CD8-positive, alpha-beta memory T cell (primary cell): ENCODE results near the gene PNPLA1. TPM values are rescaled to one million over a fixed set of nuclear protein-coding genes. Genes with fewer than 3 reads are reported as not detected.
"Not testable (repeated sequence)": the region's sequence is repeated elsewhere in the genome, so short reads cannot be mapped to it uniquely, and the experiment has no call there.

Experiments
- CTCF ChIA-PET: fragments of 350-600 bp; sonication (Branson Sonifier 250); formaldehyde crosslinking; loops from one replicate; lab custom pipeline; 2021; ENCODE audit warnings: antibody characterized with exemption; lab: Charles Lee
- POLR2A ChIA-PET: fragments of 350-600 bp; sonication (Branson Sonifier 250); formaldehyde crosslinking; loops from one replicate; lab custom pipeline; 2021; ENCODE audit warnings: antibody characterized with exemption; lab: Charles Lee
- DNase-seq, 5 donors: peaks; one replicate each; pipeline versions ENCODE4 v3.0.0 to v3.0.0-alpha.2; 2020 to 2022; ENCODE audit warnings: mixed read lengths in 1 of 5
- H3K27ac ChIP-seq: one replicate; pipeline ENCODE4 v1.7.0; 2013; ENCODE audit warnings: low read depth, mild to moderate bottlenecking, low read length, moderate library complexity
- H3K27me3 ChIP-seq: 2 replicates; pipeline ENCODE4 v1.7.0; 2013; ENCODE audit warnings: low read length, mild to moderate bottlenecking; ENCODE audit not compliant: insufficient read depth, poor library complexity, severe bottlenecking
- H3K36me3 ChIP-seq: 2 replicates; pipeline ENCODE4 v1.7.0; 2013; ENCODE audit warnings: mild to moderate bottlenecking, low read length, moderate library complexity; ENCODE audit not compliant: insufficient read depth
- H3K4me1 ChIP-seq: 2 replicates; pipeline ENCODE4 v1.7.0; 2013; ENCODE audit warnings: mild to moderate bottlenecking, low read length, moderate library complexity; ENCODE audit not compliant: insufficient read depth
- H3K4me3 ChIP-seq: 2 replicates; pipeline ENCODE4 v1.7.0; 2013; ENCODE audit warnings: mild to moderate bottlenecking, low read length
- H3K9me3 ChIP-seq: 2 replicates; pipeline ENCODE4 v1.7.0; 2013; ENCODE audit warnings: mild to moderate bottlenecking, low read length
- H3K27ac Mint-ChIP-seq, 8 donors: one replicate each; pipeline ENCODE4 v1.8.0; 2020 to 2021; ENCODE audit warnings: mixed read lengths in 8 of 8, mild to moderate bottlenecking in 6 of 8, inconsistent platforms in 3 of 8, moderate library complexity in 3 of 8
- H3K27me3 Mint-ChIP-seq, 2 donors: one replicate each; pipeline ENCODE4 v1.8.0; 2020 to 2021; ENCODE audit warnings: mixed read lengths in 2 of 2, mild to moderate bottlenecking in 1 of 2, moderate library complexity in 1 of 2
- H3K36me3 Mint-ChIP-seq, 3 donors: one replicate each; pipeline ENCODE4 v1.8.0; 2020 to 2021; ENCODE audit warnings: mixed read lengths in 3 of 3, inconsistent platforms in 1 of 3, mild to moderate bottlenecking in 1 of 3
- H3K4me1 Mint-ChIP-seq, 3 donors: one replicate each; pipeline ENCODE4 v1.8.0; 2020 to 2021; ENCODE audit warnings: mixed read lengths in 3 of 3, inconsistent platforms in 1 of 3, mild to moderate bottlenecking in 1 of 3
- H3K4me3 Mint-ChIP-seq, 7 donors: one replicate each; pipeline ENCODE4 v1.8.0; 2020 to 2021; ENCODE audit warnings: mixed read lengths in 7 of 7, mild to moderate bottlenecking in 6 of 7, moderate library complexity in 4 of 7, inconsistent platforms in 2 of 7
- H3K9me3 Mint-ChIP-seq, 5 donors: one replicate each; pipeline ENCODE4 v1.8.0; 2020 to 2022; ENCODE audit warnings: mixed read lengths in 5 of 5, mild to moderate bottlenecking in 3 of 5, moderate library complexity in 2 of 5, inconsistent platforms in 1 of 5
- polyA plus RNA-seq: library from polyadenylated mRNA; unstranded; fragments of 300-500 nt; fragmentation: Illumina TruSeq; gene quantifications from one replicate; pipeline ENCODE4 v1.2.3, GENCODE V29; 2021
- total RNA-seq, 2 experiments: library from RNA; stranded (reverse); gene quantifications; one replicate each; pipeline ENCODE4 v1.2.3, GENCODE V29; 2021

PNPLA1 gene
- total and polyA plus RNA-seq, 3 experiments from 2014 or later = not detected

GRCh38 chr6:36334832-36335459, 65.1 kb downstream of the PNPLA1 start:
- Histone ChIP-seq H3K4me1 (peaks cover 4% of the 10 kb centered on the region), H3K36me3 (no peaks in the 10 kb centered on the region), H3K27ac (no peak overlapping the region), H3K9me3 (no peaks in the 10 kb centered on the region), H3K4me3 (no peak overlapping the region), H3K27me3 (peaks cover 19% of the 10 kb centered on the region)
- ChIA-PET POLR2A (no interaction called here), CTCF (no interaction called here)
- Mint-ChIP-seq H3K36me3 (no peaks in the 10 kb centered on the region), H3K4me1 (peaks cover 4 to 15% (median 11%) of the 10 kb centered on the region in 3 donors), H3K27me3 (peaks cover 23 to 55% of the 10 kb centered on the region in 2 donors), H3K27ac (no peak overlapping the region), H3K4me3 (no peak overlapping the region), H3K9me3 (no peaks in the 10 kb centered on the region)
- no peak for DNase-seq

- ChIA-PET POLR2A (no interaction called here), CTCF (no interaction called here)
- no peaks in the 10 kb centered on the region for H3K9me3 ChIP-seq
- no peaks in the 10 kb centered on the region for H3K36me3 ChIP-seq
- H3K36me3 Mint-ChIP-seq = no peaks in the 10 kb centered on the region
- H3K4me3 ChIP-seq = no peak overlapping the region
- DNase-seq = no peak
- H3K4me1 ChIP-seq = peaks cover 5% of the 10 kb centered on the region
- H3K27ac ChIP-seq = no peak overlapping the region
- no peak overlapping the region for H3K27ac Mint-ChIP-seq
- H3K9me3 Mint-ChIP-seq = no peaks in the 10 kb centered on the region
- H3K4me3 Mint-ChIP-seq = no peak overlapping the region
- H3K27me3 Mint-ChIP-seq = peaks cover 26 to 61% of the 10 kb centered on the region in 2 donors
- peaks cover 5 to 16% (median 16%) of the 10 kb centered on the region in 3 donors for H3K4me1 Mint-ChIP-seq
- peaks cover 20% of the 10 kb centered on the region for H3K27me3 ChIP-seq
Measured at GRCh38 chr6:36335465-36336207, 65.8 kb downstream of the PNPLA1 start.

GRCh38 chr6:36336208-36336710, 66.4 kb downstream of the PNPLA1 start:
- ChIA-PET CTCF (interaction anchor here (1.7 kb wide), 1 partner anchor 25 kb away, joined by 9 read pairs; no protein-coding TSS in a partner anchor), POLR2A (no interaction called here)
- H3K27me3 Mint-ChIP-seq = peaks cover 30 to 65% of the 10 kb centered on the region in 2 donors

GRCh38 chr6:36336779-36337241, 67.0 kb downstream of the PNPLA1 start, which contains the start of gene BNIP5:
Gene BNIP5, minus strand, starts transcription at chr6:36336888. Its CDS starts 6,198 bp downstream, at chr6:36330690.
- H3K27ac Mint-ChIP-seq = peak within 1 kb of the TSS in 4 of 8 donors; percentile 7 to 67 (median 46)
- POLR2A ChIA-PET = no interaction called here

More at GRCh38 chr6:36336208-36336710, 66.4 kb downstream of the PNPLA1 start:
- Mint-ChIP-seq H3K27ac (no peak overlapping the region), H3K4me1 (peaks cover 8 to 21% (median 20%) of the 10 kb centered on the region in 3 donors), H3K4me3 (no peak overlapping the region), H3K9me3 (peaks cover 0 to 1% (median 0%) of the 10 kb centered on the region in 5 donors), H3K36me3 (no peaks in the 10 kb centered on the region)
- DNase-seq = no peak
- Histone ChIP-seq H3K27ac (no peak overlapping the region), H3K4me3 (no peak overlapping the region), H3K36me3 (no peaks in the 10 kb centered on the region), H3K4me1 (peaks cover 12% of the 10 kb centered on the region), H3K27me3 (peaks cover 23% of the 10 kb centered on the region), H3K9me3 (no peaks in the 10 kb centered on the region)

GRCh38 chr6:36337814-36338213, 68.0 kb downstream of the PNPLA1 start:
- no peak overlapping the region for H3K4me3 Mint-ChIP-seq
- POLR2A ChIA-PET = no interaction called here
- Histone ChIP-seq H3K9me3 (no peaks in the 10 kb centered on the region), H3K4me3 (no peak overlapping the region), H3K4me1 (peaks cover 12% of the 10 kb centered on the region), H3K27ac (no peak overlapping the region), H3K27me3 (peaks cover 20% of the 10 kb centered on the region), H3K36me3 (no peaks in the 10 kb centered on the region)
- no peak for DNase-seq
- peaks cover 0 to 1% (median 0%) of the 10 kb centered on the region in 5 donors for H3K9me3 Mint-ChIP-seq
- H3K27me3 Mint-ChIP-seq = peaks cover 30 to 59% of the 10 kb centered on the region in 2 donors
- no peaks in the 10 kb centered on the region for H3K36me3 Mint-ChIP-seq
- peaks cover 8 to 21% (median 20%) of the 10 kb centered on the region in 3 donors for H3K4me1 Mint-ChIP-seq
- CTCF ChIA-PET = interaction anchor here (0.7 to 1.7 kb wide), 3 partner anchors 23 to 149 kb away, joined by 3 to 9 read pairs (median 3); no protein-coding TSS in a partner anchor
- peak overlapping the region in 1 of 8 donors; percentile 55 for H3K27ac Mint-ChIP-seq

More at GRCh38 chr6:36336779-36337241, 67.0 kb downstream of the PNPLA1 start, which contains the start of gene BNIP5:
- peaks cover 30 to 64% of the 10 kb centered on the region in 2 donors for H3K27me3 Mint-ChIP-seq
- Histone ChIP-seq H3K4me3 (no peak within 1 kb of the TSS), H3K27ac (no peak within 1 kb of the TSS), H3K36me3 (no peaks in the 10 kb centered on the region), H3K9me3 (no peaks in the 10 kb centered on the region), H3K4me1 (peaks cover 12% of the 10 kb centered on the region), H3K27me3 (peaks cover 23% of the 10 kb centered on the region)
- H3K36me3 Mint-ChIP-seq = no peaks in the 10 kb centered on the region
- peaks cover 0 to 1% (median 0%) of the 10 kb centered on the region in 5 donors for H3K9me3 Mint-ChIP-seq
- CTCF ChIA-PET = interaction anchor here (1.7 kb wide), 1 partner anchor 24 kb away, joined by 9 read pairs; no protein-coding TSS in a partner anchor
- H3K4me3 Mint-ChIP-seq = no peak within 1 kb of the TSS
- no peak for DNase-seq
- peaks cover 8 to 21% (median 20%) of the 10 kb centered on the region in 3 donors for H3K4me1 Mint-ChIP-seq

- Mint-ChIP-seq H3K4me1 (peaks cover 8 to 21% (median 20%) of the 10 kb centered on the region in 3 donors), H3K27ac (peak overlapping the region in 1 of 8 donors; percentile 55), H3K27me3 (peaks cover 27 to 55% of the 10 kb centered on the region in 2 donors)
- H3K36me3 Mint-ChIP-seq, H3K4me3 ChIP-seq, H3K36me3 ChIP-seq, DNase-seq, H3K4me3 Mint-ChIP-seq, H3K9me3 Mint-ChIP-seq, H3K27ac ChIP-seq, POLR2A ChIA-PET, H3K9me3 ChIP-seq: not testable (repeated sequence)
- H3K4me1 ChIP-seq = peaks cover 12% of the 10 kb centered on the region
- H3K27me3 ChIP-seq = peaks cover 16% of the 10 kb centered on the region
- CTCF ChIA-PET = interaction anchor here (0.7 kb wide), 1 partner anchor 149 kb away, joined by 3 read pairs; no protein-coding TSS in a partner anchor
Measured at GRCh38 chr6:36338223-36338622, 68.4 kb downstream of the PNPLA1 start.

GRCh38 chr6:36339146-36339545, 69.3 kb downstream of the PNPLA1 start:
- H3K27ac Mint-ChIP-seq = no peak overlapping the region
- peaks cover 27 to 46% of the 10 kb centered on the region in 2 donors for H3K27me3 Mint-ChIP-seq

More at GRCh38 chr6:36339146-36339545, 69.3 kb downstream of the PNPLA1 start:
- Mint-ChIP-seq H3K36me3 (no peaks in the 10 kb centered on the region), H3K4me3 (no peak overlapping the region), H3K4me1 (peaks cover 8 to 21% (median 20%) of the 10 kb centered on the region in 3 donors), H3K9me3 (peaks cover 0 to 1% (median 0%) of the 10 kb centered on the region in 5 donors)
- Histone ChIP-seq H3K27ac (no peak overlapping the region), H3K27me3 (peaks cover 9% of the 10 kb centered on the region), H3K4me1 (peaks cover 12% of the 10 kb centered on the region), H3K9me3 (no peaks in the 10 kb centered on the region), H3K4me3 (no peak overlapping the region), H3K36me3 (no peaks in the 10 kb centered on the region)
- ChIA-PET CTCF (interaction anchor here (3.2 kb wide), 1 partner anchor 20 kb away, joined by 18 read pairs; no protein-coding TSS in a partner anchor), POLR2A (no interaction called here)
- DNase-seq = no peak
